HAP-1 (cell line): Measurements from ENCODE around the gene TPO.
"Not testable (repeated sequence)": the region's sequence is repeated elsewhere in the genome, so short reads cannot be mapped to it uniquely, and the experiment has no call there.

Experiments
- DNase-seq, 2 experiments: peaks; one replicate each; pipeline ENCODE4 v3.0.0-alpha.2; 2016 to 2020; ENCODE audit warnings: low spot score in 2 of 2
- H3K27me3 ChIP-seq: fragments of 250-450 bp; sonication (Bioruptor Pico); 2 replicates; pipeline ENCODE4 v1.5.1; 2020; ENCODE audit warnings: low read depth, mild to moderate bottlenecking, moderate library complexity
- H3K36me3 ChIP-seq: fragments of 250-450 bp; sonication (Bioruptor Pico); replicated peaks from 2 replicates; pipeline ENCODE4 v1.5.1; 2020; ENCODE audit warnings: mild to moderate bottlenecking
- H3K4me1 ChIP-seq: fragments of 250-450 bp; sonication (Bioruptor Pico); 2 replicates; pipeline ENCODE4 v1.5.1; 2020; ENCODE audit warnings: mild to moderate bottlenecking
- H3K4me3 ChIP-seq: fragments of 250-450 bp; sonication (Bioruptor Pico); 2 replicates; pipeline ENCODE4 v1.5.1; 2020; ENCODE audit warnings: mild to moderate bottlenecking, moderate library complexity
- H3K9me3 ChIP-seq: fragments of 250-450 bp; sonication (Bioruptor Pico); 2 replicates; pipeline ENCODE4 v1.5.1; 2020; ENCODE audit warnings: mild to moderate bottlenecking, moderate library complexity
- in situ Hi-C: fragments of 300-500 bp; cut with MboI; formaldehyde crosslinking; loops from 3 replicates; pipeline ENCODE4 v1.14.3; 2020; ENCODE audit warnings: low sequenced_read_pairs, inconsistent platforms, mixed read lengths

Gene TPO

DNA sequence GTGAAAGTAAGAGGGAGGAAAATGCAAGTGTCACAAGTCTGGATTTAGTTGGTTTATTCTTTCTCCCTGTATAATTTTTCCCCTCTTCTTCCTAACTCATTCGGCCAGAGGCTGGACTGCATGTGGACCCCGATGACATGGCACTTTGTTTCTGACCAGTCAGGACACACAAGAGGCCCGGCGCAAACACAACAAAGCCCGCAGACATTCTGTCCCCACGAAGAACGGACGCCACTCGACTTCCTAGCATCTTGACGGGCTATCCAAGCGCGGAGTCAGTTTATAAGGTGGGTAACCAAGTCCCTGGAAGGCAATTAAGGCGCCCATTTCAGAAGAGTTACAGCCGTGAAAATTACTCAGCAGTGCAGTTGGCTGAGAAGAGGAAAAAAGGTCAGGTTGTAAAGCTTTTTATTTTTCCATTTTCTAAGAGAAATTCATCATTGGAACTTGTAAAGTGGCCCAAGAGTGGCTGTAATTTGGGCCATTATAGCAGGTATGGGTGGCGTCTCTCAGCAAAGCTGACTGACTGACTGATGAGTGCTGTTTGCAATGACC lies at the start of gene TPO:
TSS of gene TPO (plus strand) at position 308 of the 555 bp plus-strand sequence. CDS start 946 bp downstream, outside the sequence.
- Histone ChIP-seq H3K27me3 (no peaks in the 10 kb centered on the region), H3K9me3 (no peaks in the 10 kb centered on the region), H3K36me3 (no peaks in the 10 kb centered on the region), H3K4me3 (no peak within 1 kb of the TSS), H3K4me1 (no peaks in the 10 kb centered on the region)
- in situ Hi-C loops, result no loop called here
- DNase-seq, result no peak

- H3K36me3 ChIP-seq, result no peaks in the 10 kb centered on the region
- no peaks in the 10 kb centered on the region for H3K9me3 ChIP-seq
- DNase-seq, result no peak
- in situ Hi-C loops, result no loop called here
- no peak overlapping the region for H3K4me3 ChIP-seq
- no peaks in the 10 kb centered on the region for H3K4me1 ChIP-seq
- no peaks in the 10 kb centered on the region for H3K27me3 ChIP-seq
Measured at GRCh38 chr2:1366546-1367134, 46.6 kb upstream of the TPO start.

DNA sequence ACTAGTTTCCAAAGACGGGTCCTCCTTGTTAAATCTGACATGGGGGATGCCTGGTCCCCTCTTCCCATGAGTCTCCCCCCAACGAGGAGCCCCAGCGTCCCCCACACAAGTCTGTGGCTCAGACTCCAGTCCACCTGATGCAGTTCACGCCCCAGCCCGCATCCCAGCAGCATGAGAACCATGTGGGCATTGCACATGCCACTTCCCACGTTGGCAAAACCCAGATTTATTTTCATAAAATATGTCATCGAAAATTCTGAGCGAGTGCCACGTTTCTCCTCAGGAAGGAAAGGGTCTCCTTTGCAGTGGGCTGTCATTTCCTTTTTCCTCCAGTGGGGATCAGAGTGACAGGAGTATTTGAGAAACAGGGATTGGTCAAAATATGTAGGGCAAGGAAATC lies 45.7 kb upstream of the TPO start:
- Histone ChIP-seq H3K27me3 (no peaks in the 10 kb centered on the region), H3K4me1 (no peaks in the 10 kb centered on the region), H3K9me3 (no peaks in the 10 kb centered on the region), H3K4me3 (no peak overlapping the region), H3K36me3 (no peaks in the 10 kb centered on the region)
- in situ Hi-C loops, result no loop called here
- DNase-seq, result no peak

DNA sequence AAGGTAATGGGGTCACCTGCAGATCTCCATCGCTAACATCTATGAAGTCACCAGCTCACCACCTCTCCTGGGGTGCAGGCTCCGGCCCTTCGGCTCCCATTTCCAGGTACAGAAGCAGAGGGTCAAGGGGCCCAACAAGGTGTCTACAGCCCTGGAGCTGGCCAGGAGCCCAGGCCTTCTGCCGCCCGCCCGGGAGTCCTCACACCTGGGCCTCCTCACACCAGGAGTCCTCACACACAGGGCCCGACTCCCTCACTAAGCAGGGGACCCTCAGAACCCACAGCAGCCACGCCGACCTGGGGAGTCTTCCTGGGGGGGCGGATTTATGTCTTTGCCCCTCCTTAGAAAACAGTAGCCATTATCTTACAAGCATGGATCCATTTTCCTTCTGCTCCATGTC lies 43.4 kb upstream of the TPO start:
- Histone ChIP-seq H3K36me3 (no peaks in the 10 kb centered on the region), H3K4me1 (no peaks in the 10 kb centered on the region), H3K4me3 (no peak overlapping the region), H3K27me3 (no peaks in the 10 kb centered on the region), H3K9me3 (no peaks in the 10 kb centered on the region)
- DNase-seq, result no peak
- in situ Hi-C loops, result no loop called here

- Histone ChIP-seq H3K4me3 (no peak overlapping the region), H3K4me1 (no peaks in the 10 kb centered on the region), H3K9me3 (no peaks in the 10 kb centered on the region), H3K27me3 (no peaks in the 10 kb centered on the region), H3K36me3 (no peaks in the 10 kb centered on the region)
- DNase-seq, result no peak
- in situ Hi-C loops, result no loop called here
Measured at GRCh38 chr2:1370461-1370860, 42.8 kb upstream of the TPO start.

GRCh38 chr2:1371082-1371481 lies 42.2 kb upstream of the TPO start:
- in situ Hi-C loops, result no loop called here
- DNase-seq, result no peak
- no peaks in the 10 kb centered on the region for H3K27me3 ChIP-seq
- H3K36me3 ChIP-seq, result no peaks in the 10 kb centered on the region
- no peak overlapping the region for H3K4me3 ChIP-seq
- H3K4me1 ChIP-seq, result no peaks in the 10 kb centered on the region
- no peaks in the 10 kb centered on the region for H3K9me3 ChIP-seq

- no peaks in the 10 kb centered on the region for H3K4me1 ChIP-seq
- in situ Hi-C loops, result no loop called here
- H3K36me3 ChIP-seq, result no peaks in the 10 kb centered on the region
- H3K4me3 ChIP-seq, result no peak overlapping the region
- H3K27me3 ChIP-seq, result no peaks in the 10 kb centered on the region
- H3K9me3 ChIP-seq, result no peaks in the 10 kb centered on the region
- no peak for DNase-seq
Measured at GRCh38 chr2:1373830-1374229, 39.4 kb upstream of the TPO start.

DNA sequence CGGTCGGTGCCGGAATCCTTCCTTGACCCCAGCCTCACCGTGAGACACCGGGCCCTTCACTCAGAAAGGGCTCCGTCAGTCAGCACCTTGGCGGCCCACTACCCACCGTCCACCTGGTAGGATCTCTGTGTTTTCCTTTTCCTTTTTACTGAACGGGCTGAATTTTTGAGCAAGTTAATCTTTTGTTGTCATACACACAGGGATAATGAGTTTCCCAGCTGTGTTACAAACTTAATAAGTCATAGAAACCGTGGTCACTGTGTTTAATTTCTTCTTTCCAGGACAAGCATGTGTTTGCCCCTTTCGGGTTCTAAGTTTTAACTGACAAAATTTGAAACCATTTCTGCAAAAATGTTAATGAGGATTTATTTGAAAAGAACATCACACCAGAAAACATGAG lies 39.0 kb upstream of the TPO start:
- in situ Hi-C loops, result no loop called here
- Histone ChIP-seq H3K4me1 (no peaks in the 10 kb centered on the region), H3K4me3 (no peak overlapping the region), H3K36me3 (no peaks in the 10 kb centered on the region), H3K9me3 (no peaks in the 10 kb centered on the region), H3K27me3 (no peaks in the 10 kb centered on the region)
- DNase-seq, result no peak

- in situ Hi-C loops, result no loop called here
- H3K4me3 ChIP-seq, result no peak overlapping the region
- H3K36me3 ChIP-seq, result no peaks in the 10 kb centered on the region
- no peaks in the 10 kb centered on the region for H3K4me1 ChIP-seq
- H3K27me3 ChIP-seq, result no peaks in the 10 kb centered on the region
- no peaks in the 10 kb centered on the region for H3K9me3 ChIP-seq
- no peak for DNase-seq
Measured at GRCh38 chr2:1375794-1376193, 37.5 kb upstream of the TPO start.

DNA sequence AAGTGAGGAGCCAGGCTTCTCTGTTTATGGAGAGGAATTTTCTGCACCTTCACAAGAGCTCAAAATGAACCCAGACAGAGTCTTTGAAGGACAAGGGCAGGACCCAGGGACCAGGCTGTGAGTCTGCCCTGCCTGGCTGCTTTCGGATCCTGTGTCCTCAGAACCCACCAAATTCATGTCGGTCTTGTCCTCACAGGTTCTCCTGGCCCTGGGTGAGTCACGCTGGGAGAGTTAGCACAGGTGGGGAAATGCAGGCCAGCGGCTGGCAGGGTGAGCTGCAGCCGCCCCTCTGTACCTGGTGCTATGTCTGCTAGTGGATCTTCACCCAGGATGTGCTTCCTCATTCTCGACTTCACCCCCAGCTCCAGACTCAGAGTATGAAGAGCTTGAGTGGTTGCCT lies 35.8 kb upstream of the TPO start:
- no peak overlapping the region for H3K4me3 ChIP-seq
- H3K9me3 ChIP-seq, result no peaks in the 10 kb centered on the region
- H3K27me3 ChIP-seq, result no peaks in the 10 kb centered on the region
- in situ Hi-C loops, result no loop called here
- no peaks in the 10 kb centered on the region for H3K36me3 ChIP-seq
- no peaks in the 10 kb centered on the region for H3K4me1 ChIP-seq
- DNase-seq, result no peak

GRCh38 chr2:1378456-1379150 lies 34.7 kb upstream of the TPO start:
- in situ Hi-C loops, result no loop called here
- no peak overlapping the region for H3K4me3 ChIP-seq
- no peaks in the 10 kb centered on the region for H3K27me3 ChIP-seq
- DNase-seq, result no peak
- no peaks in the 10 kb centered on the region for H3K9me3 ChIP-seq
- H3K36me3 ChIP-seq, result no peaks in the 10 kb centered on the region
- no peaks in the 10 kb centered on the region for H3K4me1 ChIP-seq

DNA sequence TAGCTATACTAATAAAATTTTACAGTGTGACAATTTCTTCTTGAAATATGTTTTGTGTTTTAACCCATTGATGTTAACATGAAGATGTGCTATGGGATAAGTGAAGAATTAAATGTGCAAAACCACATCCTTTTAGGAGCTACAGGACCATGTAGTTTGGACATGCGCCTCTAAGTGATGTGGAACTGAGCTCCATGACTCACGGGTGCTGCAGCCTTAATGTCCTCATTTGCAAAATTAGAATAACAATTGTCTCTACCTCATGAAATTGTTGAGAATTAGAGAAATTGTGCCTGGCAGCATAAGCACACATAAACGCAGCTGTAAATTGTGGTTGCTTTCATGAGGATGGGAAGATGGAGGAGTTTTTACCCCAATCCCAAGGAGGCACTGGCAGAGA lies 31.6 kb upstream of the TPO start:
- Histone ChIP-seq H3K4me3 (no peak overlapping the region), H3K9me3 (no peaks in the 10 kb centered on the region), H3K4me1 (no peaks in the 10 kb centered on the region), H3K36me3 (no peaks in the 10 kb centered on the region), H3K27me3 (no peaks in the 10 kb centered on the region)
- no peak for DNase-seq
- in situ Hi-C loops, result no loop called here

GRCh38 chr2:1387954-1388725 lies 25.1 kb upstream of the TPO start:
- not testable (repeated sequence) for H3K4me3 ChIP-seq

DNA sequence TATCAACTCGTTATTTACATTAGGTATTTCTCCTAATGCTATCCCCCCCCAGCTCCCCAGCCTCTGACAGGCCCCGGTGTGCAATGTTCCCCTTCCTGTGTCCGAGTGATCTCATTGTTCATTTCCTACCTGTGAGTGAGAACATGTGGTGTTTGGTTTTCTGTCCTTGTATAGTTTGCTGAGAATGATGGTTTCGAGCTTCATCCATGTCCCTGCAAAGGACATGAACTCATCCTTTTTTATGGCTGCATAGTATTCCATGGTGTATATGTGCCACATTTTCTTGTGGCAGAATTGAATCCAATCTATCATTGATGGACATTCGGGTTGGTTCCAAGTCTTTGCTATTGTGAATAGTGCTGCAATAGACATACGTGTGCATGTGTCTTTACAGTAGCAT lies 23.1 kb upstream of the TPO start:
- H3K36me3 ChIP-seq, DNase-seq, H3K9me3 ChIP-seq, H3K27me3 ChIP-seq, H3K4me3 ChIP-seq, H3K4me1 ChIP-seq, in situ Hi-C loops: not testable (repeated sequence)

More at GRCh38 chr2:1387954-1388725, 25.1 kb upstream of the TPO start:
- H3K4me1 ChIP-seq, H3K27me3 ChIP-seq, H3K9me3 ChIP-seq, H3K36me3 ChIP-seq, in situ Hi-C loops: not testable (repeated sequence)
- DNase-seq, result peak in 1 of 2 experiments; percentile 21
